K562 (cell line): Measurements from ENCODE around the gene OLFML2B. TPM values are rescaled to one million over a fixed set of nuclear protein-coding genes. Genes with fewer than 3 reads are reported as not detected.

Source experiments
- ATAC-seq: fragments of 200-7000 bp; cut with Tn5 transposase; 3 replicates; pipeline ENCODE4 v1.9.1; 2020; ENCODE audit warnings: moderate library complexity
- BruUV-seq: library from RNA; stranded (reverse); fragments of 400-500 nt; replicated peaks from 2 replicates; lab custom pipeline; 2021; lab: Mats Ljungman, UMichigan
- CTCF ChIA-PET: fragments of 300-600 bp; formaldehyde crosslinking; extraction: SDS; loops from one replicate; lab custom pipeline; 2021; ENCODE audit warnings: low intra/inter-chr PET ratio; lab: Yijun Ruan, JAX
- POLR2A ChIA-PET: fragments of 300-600, 350-650 bp; sonication (Branson Sonifier 250); formaldehyde crosslinking; extraction: SDS; loops from one replicate; lab custom pipeline; 2021; ENCODE audit warnings: antibody characterized with exemption, inconsistent platforms; lab: Yijun Ruan, JAX
- DNase-seq, 4 experiments: peaks; one replicate each; pipeline versions ENCODE4 v3.0.0 to v3.0.0-alpha.2; 2011 to 2018; ENCODE audit warnings: low spot score in 3 of 4, mixed read lengths in 3 of 4; ENCODE audit errors: extremely low read depth in 1 of 4
- FAIRE-seq: peaks from 2 replicates; lab custom pipeline; 2011; peaks lifted over from hg19 to GRCh38; lab: Jason Lieb, UNC
- H2AFZ ChIP-seq: 2 replicates; pipeline ENCODE4 v1.6.0; 2011; ENCODE audit warnings: low read depth, low read length, control low read depth, inconsistent platforms
- H3K27ac ChIP-seq: fragments of 200-600 bp; 3 replicates; pipeline ENCODE4 v1.8.0; 2011; ENCODE audit warnings: low read depth, mild to moderate bottlenecking, control low read depth, inconsistent platforms, low read length, moderate library complexity, mixed read lengths; ENCODE audit errors: extremely low read depth
- H3K27me3 ChIP-seq, 2 experiments: fragments of 300-600 bp in 1 of 2; 2 replicates in 1 of 2; 3 replicates in 1 of 2; pipeline versions ENCODE4 v1.6.0 to v1.8.0; 2011; ENCODE audit warnings: inconsistent platforms in 2 of 2, low read length in 2 of 2, mild to moderate bottlenecking in 1 of 2, mixed read lengths in 1 of 2, moderate library complexity in 1 of 2; ENCODE audit not compliant: control insufficient read depth in 2 of 2, insufficient read depth in 2 of 2
- H3K36me3 ChIP-seq: fragments of 300-600 bp; 3 replicates; pipeline ENCODE4 v1.8.0; 2011; ENCODE audit warnings: mild to moderate bottlenecking, low read length, inconsistent platforms; ENCODE audit not compliant: control insufficient read depth, insufficient read depth
- H3K4me1 ChIP-seq, 2 experiments: fragments of 200-600 bp in 1 of 2; replicated peaks in 1 of 2; 2 replicates in 1 of 2; 3 replicates in 1 of 2; pipeline versions ENCODE4 v1.5.1 to v1.8.0; 2011; ENCODE audit warnings: inconsistent platforms in 2 of 2, low read length in 2 of 2, mild to moderate bottlenecking in 1 of 2, mixed read lengths in 1 of 2, moderate library complexity in 1 of 2; ENCODE audit not compliant: control insufficient read depth in 2 of 2, insufficient read depth in 2 of 2
- H3K4me2 ChIP-seq: 2 replicates; pipeline ENCODE4 v1.6.1; 2011; ENCODE audit warnings: low read length, control low read depth, inconsistent platforms, mixed read lengths; ENCODE audit not compliant: insufficient read depth
- H3K4me3 ChIP-seq: fragments of 200-600 bp; sonication (generic), shearing (Covaris generic); 2 replicates; pipeline ENCODE4 v1.5.1; 2016; ENCODE audit warnings: control low read depth, inconsistent platforms
- H3K79me2 ChIP-seq: fragments of 200-600 bp; 3 replicates; pipeline ENCODE4 v1.8.0; 2011; ENCODE audit warnings: low read length, inconsistent platforms; ENCODE audit not compliant: control insufficient read depth, insufficient read depth
- H3K9ac ChIP-seq, 2 experiments: 2 replicates each; pipeline versions ENCODE4 v1.6.0 to v1.6.1; 2011; ENCODE audit warnings: low read depth in 2 of 2, low read length in 2 of 2, control low read depth in 1 of 2, inconsistent platforms in 1 of 2, mild to moderate bottlenecking in 1 of 2, mixed read lengths in 1 of 2; ENCODE audit not compliant: insufficient read depth in 1 of 2
- H3K9me1 ChIP-seq: one replicate; pipeline ENCODE4 v1.6.0; 2011; ENCODE audit warnings: inconsistent platforms, mild to moderate bottlenecking, low read length, moderate library complexity; ENCODE audit not compliant: control insufficient read depth, insufficient read depth
- H3K9me3 ChIP-seq: replicated peaks from 2 replicates; pipeline ENCODE4 v1.5.1; 2011; ENCODE audit warnings: low read depth, low read length, inconsistent platforms; ENCODE audit not compliant: control insufficient read depth, insufficient read depth
- H4K20me1 ChIP-seq: replicated peaks from 2 replicates; pipeline ENCODE4 v1.6.1; 2011; ENCODE audit warnings: low read length, inconsistent platforms, mixed read lengths; ENCODE audit not compliant: control insufficient read depth, insufficient read depth
- ATF7 ChIP-seq: fragments of 450-650 bp; IDR thresholded peaks from 2 replicates; pipeline ENCODE4 v1.7.1; 2014; ENCODE audit warnings: mild to moderate bottlenecking, moderate library complexity
- BRD9 ChIP-seq: fragments of 450-650 bp; IDR thresholded peaks from 2 replicates; pipeline ENCODE4 v1.6.1; 2018; ENCODE audit warnings: low read depth; ENCODE audit not compliant: partially characterized antibody
- CBX1 ChIP-seq: sonication (generic); IDR thresholded peaks from 2 replicates; pipeline ENCODE4 v1.6.1; 2016; ENCODE audit warnings: antibody characterized with exemption, low read depth, mild to moderate bottlenecking
- CREBBP ChIP-seq: IDR thresholded peaks from one replicate; pipeline ENCODE4 v1.6.1; 2012; ENCODE audit warnings: low read depth, mild to moderate bottlenecking, control low read depth, inconsistent platforms, low read length
- HNRNPL ChIP-seq: fragments of 200-400 bp; formaldehyde crosslinking; IDR thresholded peaks from 2 replicates; pipeline ENCODE4 v1.6.1; 2017; ENCODE audit warnings: low read depth, mild to moderate bottlenecking, low read length
- MECOM ChIP-seq: fragments of 250-450 bp; sonication (Bioruptor Pico); IDR thresholded peaks from 2 replicates; pipeline ENCODE4 v1.8.0; 2022; ENCODE audit warnings: inconsistent platforms
- RAD51 ChIP-seq: fragments of 450-650 bp; IDR thresholded peaks from 2 replicates; pipeline ENCODE4 v1.7.1; 2016; ENCODE audit warnings: low read depth, mild to moderate bottlenecking, borderline replicate concordance
- RBM25 ChIP-seq: fragments of 200-400 bp; formaldehyde crosslinking; IDR thresholded peaks from 2 replicates; pipeline ENCODE4 v1.6.1; 2018; ENCODE audit warnings: low read length, low read depth, moderate library complexity; ENCODE audit not compliant: severe bottlenecking
- SAFB ChIP-seq: fragments of 200-400 bp; formaldehyde crosslinking; IDR thresholded peaks from 2 replicates; pipeline ENCODE4 v1.6.1; 2017; ENCODE audit warnings: low read depth, low read length, borderline replicate concordance
- TGIF2 ChIP-seq: sonication (generic); formaldehyde crosslinking; IDR thresholded peaks from 2 replicates; pipeline ENCODE4 v1.8.1; 2022; ENCODE audit warnings: mild to moderate bottlenecking, missing genetic modification reagents, moderate library complexity
- ZNF184 ChIP-seq: sonication (generic); formaldehyde crosslinking; IDR thresholded peaks from 2 replicates; pipeline ENCODE4 v1.5.0; 2020; ENCODE audit warnings: missing genetic modification reagents
- WGBS: fragments of 100-300 bp; shearing (Covaris generic); methylation state at CpG from one replicate; pipeline ENCODE4 v1.1.6; 2016; ENCODE audit warnings: low coverage, mixed read lengths; ENCODE audit not compliant: insufficient coverage; ENCODE audit errors: missing lambda C conversion rate; 5-methylcytosine and 5-hydroxymethylcytosine counted together
- in situ Hi-C: fragments of 300-500 bp; cut with MboI; formaldehyde crosslinking; loops from 4 replicates; pipeline ENCODE4 v1.15.0; 2018; ENCODE audit warnings: inconsistent platforms, mixed read lengths
- intact Hi-C: fragments of 100-400 bp; cut with micrococcal nuclease; formaldehyde crosslinking; loops from 2 replicates; pipeline ENCODE4 v1.14.2; 2022
- polyA plus RNA-seq, 8 experiments: library from polyadenylated mRNA; depleted of rRNA in 4 of 8; stranded (reverse) in 5 of 8; unstranded in 3 of 8; fragments of >200 nt; fragmentation: Nextera tagmentation in 2 of 8; fragmentation: Illumina TruSeq in 1 of 8; extraction: Ambion mirVana in 2 of 8; extraction: Trizol in 1 of 8; gene quantifications; 2 replicates each; pipeline versions ENCODE4 v1.2.1 to v1.2.3, GENCODE V29; 2011 to 2014; ENCODE audit warnings: inconsistent platforms in 1 of 8, missing spikeins in 1 of 8
- total RNA-seq, 7 experiments: library from RNA; depleted of rRNA in 6 of 7; stranded (reverse); fragments of >200 nt in 6 of 7; fragmentation: Illumina TruSeq in 2 of 7; extraction: Trizol in 2 of 7; gene quantifications; 2 replicates each; pipeline versions ENCODE4 v1.2.1 to v1.2.3, GENCODE V29; 2011 to 2021; ENCODE audit warnings: low replicate concordance in 1 of 7
- TF ChIP-seq, protein P1 (sequence below): fragments of 250-450 bp; sonication (Bioruptor Pico); IDR thresholded peaks from 2 replicates; pipeline ENCODE4 v1.4.0; 2020
- TF ChIP-seq, protein P2 (sequence below): fragments of 200-800 bp; sonication (Bioruptor generic); IDR thresholded peaks from 2 replicates; pipeline ENCODE4 v1.6.1; 2017; ENCODE audit warnings: missing genetic modification characterization, missing compliant biosample characterization
- TF ChIP-seq, protein P3 (sequence below), 2 experiments: fragments of 150-350 bp in 1 of 2; IDR thresholded peaks; 2 replicates each; pipeline ENCODE4 v1.6.1; 2012 to 2016; ENCODE audit warnings: low read depth in 2 of 2, low read length in 2 of 2, mild to moderate bottlenecking in 1 of 2, moderate library complexity in 1 of 2

OLFML2B gene
- total and polyA plus RNA-seq, 9 of the 15 experiments (the other 6 are each of a cell fraction or from before 2014, with no cell fraction given): not detected

- TF ChIP-seq, protein P1, sequence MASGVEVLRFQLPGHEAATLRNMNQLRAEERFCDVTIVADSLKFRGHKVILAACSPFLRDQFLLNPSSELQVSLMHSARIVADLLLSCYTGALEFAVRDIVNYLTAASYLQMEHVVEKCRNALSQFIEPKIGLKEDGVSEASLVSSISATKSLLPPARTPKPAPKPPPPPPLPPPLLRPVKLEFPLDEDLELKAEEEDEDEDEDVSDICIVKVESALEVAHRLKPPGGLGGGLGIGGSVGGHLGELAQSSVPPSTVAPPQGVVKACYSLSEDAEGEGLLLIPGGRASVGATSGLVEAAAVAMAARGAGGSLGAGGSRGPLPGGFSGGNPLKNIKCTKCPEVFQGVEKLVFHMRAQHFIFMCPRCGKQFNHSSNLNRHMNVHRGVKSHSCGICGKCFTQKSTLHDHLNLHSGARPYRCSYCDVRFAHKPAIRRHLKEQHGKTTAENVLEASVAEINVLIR (CRISPR knock-in tag): no peak
- TF ChIP-seq ZNF184 (CRISPR knock-in tag): peak; percentile 80
- TF ChIP-seq RBM25: peak; percentile 20
- TF ChIP-seq, protein P2, sequence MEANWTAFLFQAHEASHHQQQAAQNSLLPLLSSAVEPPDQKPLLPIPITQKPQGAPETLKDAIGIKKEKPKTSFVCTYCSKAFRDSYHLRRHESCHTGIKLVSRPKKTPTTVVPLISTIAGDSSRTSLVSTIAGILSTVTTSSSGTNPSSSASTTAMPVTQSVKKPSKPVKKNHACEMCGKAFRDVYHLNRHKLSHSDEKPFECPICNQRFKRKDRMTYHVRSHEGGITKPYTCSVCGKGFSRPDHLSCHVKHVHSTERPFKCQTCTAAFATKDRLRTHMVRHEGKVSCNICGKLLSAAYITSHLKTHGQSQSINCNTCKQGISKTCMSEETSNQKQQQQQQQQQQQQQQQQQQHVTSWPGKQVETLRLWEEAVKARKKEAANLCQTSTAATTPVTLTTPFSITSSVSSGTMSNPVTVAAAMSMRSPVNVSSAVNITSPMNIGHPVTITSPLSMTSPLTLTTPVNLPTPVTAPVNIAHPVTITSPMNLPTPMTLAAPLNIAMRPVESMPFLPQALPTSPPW (CRISPR knock-in tag): no peak
- TF ChIP-seq, all 486 proteins: peak for 3
These were observed 10.4 kb downstream of the OLFML2B start (continued) for GRCh38 chr1:162013289-162013688.

DNA sequence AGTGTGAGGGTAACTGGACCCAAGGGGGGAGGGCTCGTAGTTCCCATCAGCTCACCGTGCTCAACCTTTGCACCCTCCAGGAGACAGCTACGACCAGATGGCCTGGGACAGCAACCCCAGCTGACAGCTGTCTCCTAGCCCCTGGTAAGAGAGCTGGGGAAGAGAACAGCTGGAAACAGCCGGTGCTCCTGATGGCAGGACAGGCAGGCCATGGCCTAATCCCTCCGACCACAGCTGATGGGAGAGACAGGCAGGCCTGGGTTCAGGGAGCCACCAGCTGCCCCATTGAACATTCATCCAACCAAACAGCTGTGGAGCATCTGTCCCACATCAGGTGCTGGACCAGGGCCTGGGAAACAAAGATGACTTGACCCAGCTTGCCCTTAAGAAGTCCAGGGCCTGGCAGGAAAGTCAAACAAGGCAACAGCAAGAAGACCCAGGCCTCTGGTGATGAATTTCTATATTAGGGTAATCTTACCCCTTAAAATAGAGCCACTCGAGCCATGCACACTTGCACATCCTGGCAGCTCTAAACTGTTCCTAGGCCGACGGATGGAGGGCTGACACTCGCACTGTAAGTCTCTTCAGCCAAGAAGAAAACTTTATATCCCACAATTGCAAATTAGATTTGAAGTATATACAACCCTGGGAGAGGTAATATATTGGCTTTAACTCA lies 12.2 kb downstream of the OLFML2B start:
- H3K36me3 ChIP-seq: no peaks in the 10 kb centered on the region
- no peak overlapping the region for H3K27ac ChIP-seq
- H3K9me1 ChIP-seq: no peaks in the 10 kb centered on the region
- no peaks in the 10 kb centered on the region for H3K79me2 ChIP-seq
- H3K4me3 ChIP-seq: no peak overlapping the region
- H3K9ac ChIP-seq: no peak overlapping the region
- no peaks in the 10 kb centered on the region for H4K20me1 ChIP-seq
- intact Hi-C loops (no loop called here), in situ Hi-C loops (loop anchor here (25.0 kb wide), 1 partner anchor 549 kb away; no protein-coding TSS in a partner anchor)
- WGBS: 2% methylated on average over 8 of the region's 9 CpGs
- ChIA-PET CTCF (no interaction called here), POLR2A (interaction anchor here (0.9 kb wide), 1 partner anchor 8 kb away, joined by 3 read pairs; no protein-coding TSS in a partner anchor)
- no TSS peak for BruUV-seq
- no peak for FAIRE-seq
- H3K27me3 ChIP-seq: peaks cover 12 to 56% of the 10 kb centered on the region in 2 experiments; a peak in 4 of 5 replicates
- H3K9me3 ChIP-seq: no peaks in the 10 kb centered on the region
- H3K4me2 ChIP-seq: no peak overlapping the region
- DNase-seq: no peak
- no peaks in the 10 kb centered on the region for H3K4me1 ChIP-seq
- no peak for ATAC-seq
- no peak overlapping the region for H2AFZ ChIP-seq
- no peak for TF ChIP-seq CREBBP
- TF ChIP-seq, protein P3, sequence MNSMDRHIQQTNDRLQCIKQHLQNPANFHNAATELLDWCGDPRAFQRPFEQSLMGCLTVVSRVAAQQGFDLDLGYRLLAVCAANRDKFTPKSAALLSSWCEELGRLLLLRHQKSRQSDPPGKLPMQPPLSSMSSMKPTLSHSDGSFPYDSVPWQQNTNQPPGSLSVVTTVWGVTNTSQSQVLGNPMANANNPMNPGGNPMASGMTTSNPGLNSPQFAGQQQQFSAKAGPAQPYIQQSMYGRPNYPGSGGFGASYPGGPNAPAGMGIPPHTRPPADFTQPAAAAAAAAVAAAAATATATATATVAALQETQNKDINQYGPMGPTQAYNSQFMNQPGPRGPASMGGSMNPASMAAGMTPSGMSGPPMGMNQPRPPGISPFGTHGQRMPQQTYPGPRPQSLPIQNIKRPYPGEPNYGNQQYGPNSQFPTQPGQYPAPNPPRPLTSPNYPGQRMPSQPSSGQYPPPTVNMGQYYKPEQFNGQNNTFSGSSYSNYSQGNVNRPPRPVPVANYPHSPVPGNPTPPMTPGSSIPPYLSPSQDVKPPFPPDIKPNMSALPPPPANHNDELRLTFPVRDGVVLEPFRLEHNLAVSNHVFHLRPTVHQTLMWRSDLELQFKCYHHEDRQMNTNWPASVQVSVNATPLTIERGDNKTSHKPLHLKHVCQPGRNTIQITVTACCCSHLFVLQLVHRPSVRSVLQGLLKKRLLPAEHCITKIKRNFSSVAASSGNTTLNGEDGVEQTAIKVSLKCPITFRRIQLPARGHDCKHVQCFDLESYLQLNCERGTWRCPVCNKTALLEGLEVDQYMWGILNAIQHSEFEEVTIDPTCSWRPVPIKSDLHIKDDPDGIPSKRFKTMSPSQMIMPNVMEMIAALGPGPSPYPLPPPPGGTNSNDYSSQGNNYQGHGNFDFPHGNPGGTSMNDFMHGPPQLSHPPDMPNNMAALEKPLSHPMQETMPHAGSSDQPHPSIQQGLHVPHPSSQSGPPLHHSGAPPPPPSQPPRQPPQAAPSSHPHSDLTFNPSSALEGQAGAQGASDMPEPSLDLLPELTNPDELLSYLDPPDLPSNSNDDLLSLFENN (IDR thresholded peaks at IDR 0.05; ENCODE audit: low read depth in 2 of 2, low read length in 2 of 2): no peak
- TF ChIP-seq BRD9: no peak
- no peak for TF ChIP-seq HNRNPL
- no peak for TF ChIP-seq MECOM (CRISPR knock-in tag)
- TF ChIP-seq CBX1: no peak
- no peak for TF ChIP-seq SAFB
- TF ChIP-seq RAD51: no peak
- TF ChIP-seq TGIF2 (CRISPR knock-in tag): no peak
- no peak for TF ChIP-seq ATF7
